Measurements from ENCODE around the gene IPO11.
"Not testable (repeated sequence)": the region's sequence is repeated elsewhere in the genome, so short reads cannot be mapped to it uniquely, and the experiment has no call there.

IPO11 gene

GRCh38 chr5:62671479-62671878 lies 258.9 kb downstream of the IPO11 start:
- TF ChIP-seq PATZ1 (CRISPR knock-in tag; IDR thresholded peaks at IDR 0.05; ENCODE audit: borderline replicate concordance) (no peak), GLIS3 (CRISPR knock-in tag; IDR thresholded peaks at IDR 0.05) (no peak), ZC3H10 (CRISPR knock-in tag; IDR thresholded peaks at IDR 0.05) (no peak), ARNTL (CRISPR knock-in tag; IDR thresholded peaks at IDR 0.05; ENCODE audit: borderline replicate concordance, low read depth) (no peak), ZNF565 (CRISPR knock-in tag; conservative IDR thresholded peaks at IDR 0.05; ENCODE audit: low read depth) (no peak), TSHZ2 (CRISPR knock-in tag; IDR thresholded peaks at IDR 0.05) (no peak), ZNF8 (CRISPR knock-in tag; IDR thresholded peaks at IDR 0.05) (no peak), RARB (CRISPR knock-in tag; IDR thresholded peaks at IDR 0.05) (no peak), CSRNP3 (CRISPR knock-in tag; IDR thresholded peaks at IDR 0.05) (no peak), ZNF70 (CRISPR knock-in tag; IDR thresholded peaks at IDR 0.05) (no peak), ZFP3 (CRISPR knock-in tag; IDR thresholded peaks at IDR 0.05) (no peak), TOX (CRISPR knock-in tag; IDR thresholded peaks at IDR 0.05; ENCODE audit: borderline replicate concordance) (no peak), PPARA (CRISPR knock-in tag; IDR thresholded peaks at IDR 0.05; ENCODE audit: borderline replicate concordance) (no peak), TCF4 (CRISPR knock-in tag; IDR thresholded peaks at IDR 0.05; ENCODE audit: borderline replicate concordance) (no peak)
- no peak for ATAC-seq

GRCh38 chr5:62676596-62676995 lies 264.0 kb downstream of the IPO11 start:
- ATAC-seq, result not testable (repeated sequence)
